OCI-LY7 (cell line): ENCODE results near the gene ISM1.

Experiments
- CTCF ChIP-seq: fragments of 200-600 bp; sonication (generic); conservative IDR thresholded peaks from 2 replicates; pipeline ENCODE4 v1.5.1; 2014; ENCODE audit warnings: mild to moderate bottlenecking, antibody characterized with exemption, low read length, moderate library complexity, mixed read lengths
- EZH2phosphoT487 ChIP-seq: fragments of 200-600 bp; sonication (generic); IDR thresholded peaks from 2 replicates; pipeline ENCODE4 v1.6.1; 2018; ENCODE audit warnings: low read depth, borderline replicate concordance, mild to moderate bottlenecking, mixed run types, antibody characterized with exemption, low read length, moderate library complexity, mixed read lengths

GRCh38 chr20:13344671-13345070 is 123.6 kb downstream of the ISM1 start:
- no peak for TF ChIP-seq CTCF
- no peak for TF ChIP-seq EZH2phosphoT487
